Stimulated activated effector memory CD8-positive, alpha-beta T cell treated with anti-CD3 and anti-CD28 coated beads, Interleukin-12 subunit alpha, Interleukin-12 subunit beta, amount 100 ng/mL, for 72 hours (primary cell): Measurements from ENCODE around the gene SMIM36.

ENCODE experiments used
- ATAC-seq: fragments of 150-1000 bp; cut with Tn5 transposase; 2 replicates; pipeline ENCODE4 v1.10.0; 2021
- DNase-seq, 2 donors: peaks; one replicate each; pipeline ENCODE4 v3.0.0; 2021 to 2022; ENCODE audit warnings: low spot score in 2 of 2
- H3K27ac Mint-ChIP-seq: one replicate; pipeline ENCODE4 v1.8.0; 2022; ENCODE audit warnings: mild to moderate bottlenecking, mixed read lengths
- H3K36me3 Mint-ChIP-seq: one replicate; pipeline ENCODE4 v1.8.0; 2022; ENCODE audit warnings: mild to moderate bottlenecking, mixed read lengths
- H3K4me1 Mint-ChIP-seq: one replicate; pipeline ENCODE4 v1.8.0; 2022; ENCODE audit warnings: mixed read lengths
- H3K4me3 Mint-ChIP-seq: one replicate; pipeline ENCODE4 v1.8.0; 2022; ENCODE audit warnings: mild to moderate bottlenecking, mixed read lengths
- H3K9me3 Mint-ChIP-seq: one replicate; pipeline ENCODE4 v1.8.0; 2022; ENCODE audit warnings: mixed read lengths

The SMIM36 gene

GRCh38 chr17:55421179-55421934, 89.9 kb downstream of the SMIM36 start, which contains the start of gene MMD:
Gene MMD (minus strand): TSS chr17:55421835. CDS start chr17:55421695, 140 bp downstream.
- peak; percentile 56 for ATAC-seq
- Mint-ChIP-seq H3K36me3 (peaks cover 15% of the 10 kb centered on the region), H3K9me3 (no peaks in the 10 kb centered on the region), H3K27ac (peak within 1 kb of the TSS; percentile 96), H3K4me1 (peaks cover 47% of the 10 kb centered on the region), H3K4me3 (peak within 1 kb of the TSS; percentile 92)
- peak in 1 of 2 donors; percentile 72 for DNase-seq

DNA sequence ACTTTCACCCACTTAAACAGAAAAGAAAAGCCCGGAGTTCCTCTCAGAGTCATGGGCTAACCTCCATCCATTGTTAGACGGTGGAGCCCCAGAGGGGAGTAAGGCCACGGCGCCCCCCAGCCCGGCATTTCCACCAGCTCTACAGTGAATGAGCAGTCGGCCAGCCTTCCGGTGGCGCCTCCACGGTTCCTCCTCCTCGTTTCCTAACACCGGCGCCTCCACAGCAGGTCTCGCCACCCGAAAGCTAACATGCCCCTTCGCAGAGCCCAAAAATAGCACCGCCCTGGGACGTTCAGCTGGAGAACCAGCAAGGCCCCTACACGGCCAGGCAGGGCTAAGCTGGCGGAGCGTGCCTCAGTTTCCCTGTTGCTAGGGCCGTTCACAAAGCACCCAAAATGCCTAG, 90.5 kb downstream of the SMIM36 start:
- peak overlapping the region; percentile 96 for H3K27ac Mint-ChIP-seq
- H3K4me3 Mint-ChIP-seq = peak overlapping the region; percentile 92
- ATAC-seq = peak; percentile 34
- peak in 1 of 2 donors; percentile 27 for DNase-seq
- H3K9me3 Mint-ChIP-seq = no peaks in the 10 kb centered on the region
- peaks cover 48% of the 10 kb centered on the region for H3K4me1 Mint-ChIP-seq
- peaks cover 15% of the 10 kb centered on the region for H3K36me3 Mint-ChIP-seq

DNA sequence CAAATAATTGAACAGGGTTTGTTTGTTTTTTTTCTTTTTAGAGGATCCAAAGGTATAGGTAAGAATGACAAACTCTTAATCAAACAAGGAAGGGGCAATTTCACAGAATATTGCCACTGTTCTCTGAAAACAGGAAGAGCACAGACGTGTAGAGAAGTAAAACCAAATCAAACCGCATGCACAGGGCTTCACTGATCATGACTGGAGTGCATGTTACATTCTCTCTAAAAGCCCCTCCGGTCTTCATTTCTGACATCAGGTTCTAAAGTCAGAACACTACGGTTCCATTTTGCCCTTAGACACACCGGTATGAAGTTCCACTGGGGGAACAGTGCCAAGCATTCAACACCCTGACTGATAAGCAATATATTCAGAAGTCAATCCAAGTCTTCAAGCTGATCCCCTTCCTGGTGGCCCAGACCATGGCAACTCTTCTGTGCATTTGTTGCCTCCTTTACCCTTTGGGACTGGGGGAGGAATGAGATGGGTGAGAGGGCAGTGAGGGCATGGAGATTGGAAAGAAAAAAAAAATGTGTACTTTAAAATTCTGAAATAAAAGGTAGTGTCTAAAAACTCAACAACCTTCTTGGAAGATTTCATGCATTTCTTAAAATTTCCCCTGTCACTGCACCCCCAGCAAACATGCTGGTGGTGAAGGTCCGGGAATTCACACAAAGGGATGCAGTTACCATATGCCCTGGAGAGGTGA, 91.0 kb downstream of the SMIM36 start:
- H3K36me3 Mint-ChIP-seq = peaks cover 15% of the 10 kb centered on the region
- H3K9me3 Mint-ChIP-seq = no peaks in the 10 kb centered on the region
- DNase-seq (peak; percentile 5 to 64), ATAC-seq (peak; percentile 58)
- peak overlapping the region; percentile 92 for H3K4me3 Mint-ChIP-seq
- H3K4me1 Mint-ChIP-seq = peaks cover 48% of the 10 kb centered on the region
- H3K27ac Mint-ChIP-seq = peak overlapping the region; percentile 96

DNA sequence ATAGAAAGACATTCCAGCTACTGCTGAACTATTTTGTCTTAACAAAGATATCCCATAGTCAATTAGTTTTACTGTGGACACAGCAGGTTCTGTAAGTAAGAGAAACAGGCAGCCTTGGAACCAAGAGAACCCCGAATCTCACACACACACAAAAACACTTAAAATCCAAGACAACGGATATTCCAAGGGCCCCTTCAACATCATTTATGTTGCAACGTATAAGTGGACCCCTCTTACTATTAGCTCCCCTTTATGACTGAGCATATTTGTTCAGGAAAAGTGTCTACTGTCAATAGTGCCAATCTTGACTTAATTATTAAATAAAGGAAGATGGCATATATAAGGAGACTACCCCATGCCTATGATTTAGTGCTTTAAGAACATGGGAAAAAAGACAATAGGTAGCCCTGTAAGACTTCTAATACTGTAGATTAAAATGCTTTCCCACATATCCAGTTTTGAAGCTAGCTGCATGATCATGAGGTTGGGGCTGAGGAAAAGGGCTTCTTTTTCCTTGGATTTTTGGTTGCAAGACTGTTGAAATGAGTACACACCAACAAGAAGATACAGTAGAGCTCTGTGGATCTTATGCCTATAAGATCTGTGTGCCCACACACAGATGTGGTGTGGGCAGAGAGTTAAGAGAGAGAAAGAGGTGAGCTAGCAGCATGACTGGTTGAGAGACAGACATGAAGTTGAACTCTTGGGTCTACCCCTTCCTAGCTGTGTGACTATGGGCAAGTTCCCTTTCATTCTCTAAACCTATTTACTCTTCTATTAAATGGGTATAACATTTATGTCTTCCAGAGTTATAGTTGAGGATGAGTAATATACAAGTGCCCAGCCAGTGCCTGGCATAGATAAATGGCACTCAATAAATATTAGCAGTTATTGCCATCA, 92.6 kb downstream of the SMIM36 start:
- Mint-ChIP-seq H3K36me3 (peaks cover 25% of the 10 kb centered on the region), H3K4me3 (peak overlapping the region; percentile 92), H3K9me3 (no peaks in the 10 kb centered on the region), H3K4me1 (peaks cover 61% of the 10 kb centered on the region), H3K27ac (peak overlapping the region; percentile 48)
- DNase-seq (no peak), ATAC-seq (no peak)

DNA sequence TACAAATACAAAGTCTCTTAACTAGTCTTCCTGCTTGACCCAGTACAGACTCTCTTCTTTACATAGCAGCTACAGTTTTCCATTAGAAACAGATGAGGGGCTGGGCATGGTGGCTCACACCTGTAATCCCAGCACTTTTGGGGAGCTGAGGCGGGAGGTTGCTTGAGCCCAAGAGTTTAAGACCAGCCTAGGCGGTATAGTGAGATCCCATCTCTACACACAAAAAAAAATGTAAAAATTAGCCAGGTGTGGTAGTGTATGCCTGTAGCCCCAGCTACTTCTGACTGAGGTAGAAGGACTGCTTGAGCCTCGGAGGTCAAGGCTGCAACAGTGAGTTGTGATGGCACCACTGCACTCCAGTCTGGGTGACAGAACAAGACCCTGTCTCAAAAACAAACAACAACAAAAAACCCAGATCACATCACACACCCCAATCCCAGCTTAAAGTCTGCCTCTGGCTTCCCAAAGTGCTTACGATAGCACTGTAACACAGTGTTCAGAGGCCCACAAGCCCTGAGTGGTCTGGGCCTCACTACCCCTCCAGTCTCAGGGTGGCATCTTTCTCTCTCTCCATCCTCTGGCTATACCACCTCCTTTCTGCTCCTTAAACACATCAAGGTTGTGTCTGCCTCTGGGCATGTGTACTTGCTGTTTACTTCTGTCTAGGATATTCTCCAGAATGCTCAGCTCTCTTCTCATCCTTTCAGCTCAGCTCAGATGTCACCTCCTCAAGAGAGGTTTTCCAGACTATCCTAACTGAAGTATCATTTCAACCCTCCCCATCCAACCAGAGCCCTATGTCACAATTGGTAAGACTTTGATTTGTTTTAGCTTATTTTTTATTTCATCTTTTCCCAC, 93.6 kb downstream of the SMIM36 start:
- Mint-ChIP-seq H3K4me1 (peaks cover 61% of the 10 kb centered on the region), H3K9me3 (no peaks in the 10 kb centered on the region), H3K27ac (peak overlapping the region; percentile 48), H3K36me3 (peaks cover 35% of the 10 kb centered on the region), H3K4me3 (no peak overlapping the region)
- DNase-seq (no peak), ATAC-seq (no peak)

GRCh38 chr17:55416470-55417052, 94.7 kb downstream of the SMIM36 start:
- Mint-ChIP-seq H3K9me3 (no peaks in the 10 kb centered on the region), H3K4me1 (peaks cover 61% of the 10 kb centered on the region), H3K4me3 (no peak overlapping the region), H3K36me3 (peaks cover 46% of the 10 kb centered on the region), H3K27ac (peak overlapping the region; percentile 48)
- DNase-seq (no peak), ATAC-seq (no peak)

DNA sequence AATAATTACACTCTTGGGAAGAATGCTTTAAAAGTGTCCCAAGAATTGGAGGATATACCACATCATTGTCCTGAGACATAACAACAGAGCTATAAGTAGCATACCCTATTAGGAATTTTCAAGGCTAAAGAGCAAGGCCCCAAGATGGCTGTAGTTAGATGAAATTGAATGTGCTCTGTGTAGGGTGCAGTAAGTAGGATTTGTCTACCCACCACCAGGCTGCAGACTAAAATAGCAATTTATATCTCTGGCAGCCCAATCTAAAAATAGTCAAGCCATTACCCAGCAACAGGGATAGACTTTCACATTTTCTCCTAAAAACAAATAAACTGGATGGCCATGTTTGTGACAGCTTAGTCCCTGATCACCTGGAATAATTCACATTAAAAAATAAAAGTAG, 95.3 kb downstream of the SMIM36 start:
- Mint-ChIP-seq H3K4me1 (peaks cover 60% of the 10 kb centered on the region), H3K4me3 (no peak overlapping the region), H3K36me3 (peaks cover 51% of the 10 kb centered on the region), H3K9me3 (no peaks in the 10 kb centered on the region), H3K27ac (no peak overlapping the region)
- ATAC-seq = no peak
- DNase-seq = no peak

GRCh38 chr17:55414983-55415382, 96.3 kb downstream of the SMIM36 start:
- peak overlapping the region; percentile 28 for H3K4me3 Mint-ChIP-seq
- no peaks in the 10 kb centered on the region for H3K9me3 Mint-ChIP-seq
- H3K4me1 Mint-ChIP-seq = peaks cover 50% of the 10 kb centered on the region

GRCh38 chr17:55413825-55414489, 97.3 kb downstream of the SMIM36 start:
- no peaks in the 10 kb centered on the region for H3K9me3 Mint-ChIP-seq
- ATAC-seq (peak; percentile 70), DNase-seq (no peak)
- peak overlapping the region; percentile 28 for H3K4me3 Mint-ChIP-seq
- peaks cover 40% of the 10 kb centered on the region for H3K4me1 Mint-ChIP-seq
- peak overlapping the region; percentile 56 for H3K27ac Mint-ChIP-seq
- H3K36me3 Mint-ChIP-seq = peaks cover 57% of the 10 kb centered on the region

More at GRCh38 chr17:55414983-55415382, 96.3 kb downstream of the SMIM36 start:
- no peak for ATAC-seq
- H3K36me3 Mint-ChIP-seq = peaks cover 57% of the 10 kb centered on the region
- peak overlapping the region; percentile 56 for H3K27ac Mint-ChIP-seq
- no peak for DNase-seq

DNA sequence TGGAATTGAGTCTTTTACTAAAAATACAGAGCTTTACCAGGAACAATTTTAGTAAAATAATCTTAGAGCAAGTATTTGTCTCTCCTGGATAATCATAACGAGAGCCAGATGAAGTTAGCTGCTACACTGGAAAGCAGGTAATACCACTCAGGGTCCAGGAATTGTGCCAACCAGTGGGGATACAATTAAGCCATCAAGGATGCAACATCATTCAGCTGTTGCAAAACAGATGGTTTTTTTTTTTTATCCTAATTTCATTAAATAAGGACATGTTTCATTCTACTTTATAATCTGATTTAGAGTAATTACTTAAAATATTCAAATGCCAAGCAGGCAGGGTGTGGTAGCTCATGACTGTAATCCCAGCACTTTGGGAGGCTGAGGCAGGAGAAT, 99.8 kb downstream of the SMIM36 start:
- H3K27ac Mint-ChIP-seq = no peak overlapping the region
- peaks cover 81% of the 10 kb centered on the region for H3K36me3 Mint-ChIP-seq
- ATAC-seq (no peak), DNase-seq (no peak)
- H3K4me1 Mint-ChIP-seq = peaks cover 15% of the 10 kb centered on the region
- H3K9me3 Mint-ChIP-seq = no peaks in the 10 kb centered on the region
- H3K4me3 Mint-ChIP-seq = no peak overlapping the region

DNA sequence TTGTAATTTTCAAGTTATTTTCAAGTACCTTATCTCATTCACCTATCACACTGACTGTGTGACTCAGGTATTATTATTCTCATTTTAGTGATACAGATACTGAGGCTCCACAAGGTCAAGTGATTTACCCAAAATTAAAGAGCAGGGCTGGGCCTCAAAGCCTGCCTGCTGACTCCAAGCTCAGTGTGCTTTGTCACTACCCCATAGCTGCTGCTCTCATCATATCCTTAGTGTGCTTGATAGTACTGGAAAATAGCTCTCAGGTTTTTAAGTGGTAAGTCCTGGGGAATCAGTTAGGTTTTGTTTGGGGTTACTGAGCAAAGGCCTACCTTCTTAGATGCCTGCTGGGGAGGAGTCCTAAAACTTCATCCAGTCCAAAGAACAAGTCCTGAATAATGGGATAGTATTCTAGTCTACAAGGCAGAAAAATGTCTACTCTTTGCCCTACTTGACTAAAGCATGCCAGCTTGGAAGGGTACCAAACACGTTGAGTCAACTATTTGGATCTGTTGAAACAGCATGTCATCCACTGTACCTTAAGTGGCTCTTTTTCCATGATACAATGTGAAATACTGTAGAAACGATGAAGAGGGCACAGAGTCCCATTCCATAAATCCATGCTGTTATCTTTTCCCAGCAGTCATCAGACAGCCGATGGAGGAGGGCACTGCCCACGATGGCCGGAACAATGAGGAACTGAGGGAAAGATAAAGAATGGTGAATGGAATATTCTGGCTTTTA, 100.4 kb downstream of the SMIM36 start:
- H3K4me1 Mint-ChIP-seq = peaks cover 13% of the 10 kb centered on the region
- H3K27ac Mint-ChIP-seq = no peak overlapping the region
- H3K36me3 Mint-ChIP-seq = peaks cover 87% of the 10 kb centered on the region
- no peaks in the 10 kb centered on the region for H3K9me3 Mint-ChIP-seq
- H3K4me3 Mint-ChIP-seq = no peak overlapping the region
- DNase-seq (no peak), ATAC-seq (no peak)

GRCh38 chr17:55409030-55409800, 102.0 kb downstream of the SMIM36 start:
- Mint-ChIP-seq H3K27ac (no peak overlapping the region), H3K4me3 (no peak overlapping the region), H3K36me3 (peaks cover 99% of the 10 kb centered on the region), H3K4me1 (peaks cover 3% of the 10 kb centered on the region), H3K9me3 (no peaks in the 10 kb centered on the region)
- ATAC-seq (no peak), DNase-seq (no peak)
